K562 (cell line): ENCODE results near the gene BCL11A. TPM values are rescaled to one million over a fixed set of nuclear protein-coding genes. Genes with fewer than 3 reads are reported as not detected.

Experiments
- ATAC-seq: fragments of 200-7000 bp; cut with Tn5 transposase; 3 replicates; pipeline ENCODE4 v1.9.1; 2020; ENCODE audit warnings: moderate library complexity
- BruUV-seq: library from RNA; stranded (reverse); fragments of 400-500 nt; replicated peaks from 2 replicates; lab custom pipeline; 2021; lab: Mats Ljungman, UMichigan
- CTCF ChIA-PET: fragments of 300-600 bp; formaldehyde crosslinking; extraction: SDS; loops from one replicate; lab custom pipeline; 2021; ENCODE audit warnings: low intra/inter-chr PET ratio; lab: Yijun Ruan, JAX
- POLR2A ChIA-PET: fragments of 300-600, 350-650 bp; sonication (Branson Sonifier 250); formaldehyde crosslinking; extraction: SDS; loops from one replicate; lab custom pipeline; 2021; ENCODE audit warnings: antibody characterized with exemption, inconsistent platforms; lab: Yijun Ruan, JAX
- DNase-seq, 4 experiments: peaks; one replicate each; pipeline versions ENCODE4 v3.0.0 to v3.0.0-alpha.2; 2011 to 2018; ENCODE audit warnings: low spot score in 3 of 4, mixed read lengths in 3 of 4; ENCODE audit errors: extremely low read depth in 1 of 4
- FAIRE-seq: peaks from 2 replicates; lab custom pipeline; 2011; peaks lifted over from hg19 to GRCh38; lab: Jason Lieb, UNC
- H2AFZ ChIP-seq: 2 replicates; pipeline ENCODE4 v1.6.0; 2011; ENCODE audit warnings: low read depth, low read length, control low read depth, inconsistent platforms
- H3K27ac ChIP-seq: fragments of 200-600 bp; 3 replicates; pipeline ENCODE4 v1.8.0; 2011; ENCODE audit warnings: low read depth, mild to moderate bottlenecking, control low read depth, inconsistent platforms, low read length, moderate library complexity, mixed read lengths; ENCODE audit errors: extremely low read depth
- H3K27me3 ChIP-seq, 2 experiments: fragments of 300-600 bp in 1 of 2; 2 replicates in 1 of 2; 3 replicates in 1 of 2; pipeline versions ENCODE4 v1.6.0 to v1.8.0; 2011; ENCODE audit warnings: inconsistent platforms in 2 of 2, low read length in 2 of 2, mild to moderate bottlenecking in 1 of 2, mixed read lengths in 1 of 2, moderate library complexity in 1 of 2; ENCODE audit not compliant: control insufficient read depth in 2 of 2, insufficient read depth in 2 of 2
- H3K36me3 ChIP-seq: fragments of 300-600 bp; 3 replicates; pipeline ENCODE4 v1.8.0; 2011; ENCODE audit warnings: mild to moderate bottlenecking, low read length, inconsistent platforms; ENCODE audit not compliant: control insufficient read depth, insufficient read depth
- H3K4me1 ChIP-seq, 2 experiments: fragments of 200-600 bp in 1 of 2; replicated peaks in 1 of 2; 2 replicates in 1 of 2; 3 replicates in 1 of 2; pipeline versions ENCODE4 v1.5.1 to v1.8.0; 2011; ENCODE audit warnings: inconsistent platforms in 2 of 2, low read length in 2 of 2, mild to moderate bottlenecking in 1 of 2, mixed read lengths in 1 of 2, moderate library complexity in 1 of 2; ENCODE audit not compliant: control insufficient read depth in 2 of 2, insufficient read depth in 2 of 2
- H3K4me2 ChIP-seq: 2 replicates; pipeline ENCODE4 v1.6.1; 2011; ENCODE audit warnings: low read length, control low read depth, inconsistent platforms, mixed read lengths; ENCODE audit not compliant: insufficient read depth
- H3K4me3 ChIP-seq: fragments of 200-600 bp; sonication (generic), shearing (Covaris generic); 2 replicates; pipeline ENCODE4 v1.5.1; 2016; ENCODE audit warnings: control low read depth, inconsistent platforms
- H3K79me2 ChIP-seq: fragments of 200-600 bp; 3 replicates; pipeline ENCODE4 v1.8.0; 2011; ENCODE audit warnings: low read length, inconsistent platforms; ENCODE audit not compliant: control insufficient read depth, insufficient read depth
- H3K9ac ChIP-seq, 2 experiments: 2 replicates each; pipeline versions ENCODE4 v1.6.0 to v1.6.1; 2011; ENCODE audit warnings: low read depth in 2 of 2, low read length in 2 of 2, control low read depth in 1 of 2, inconsistent platforms in 1 of 2, mild to moderate bottlenecking in 1 of 2, mixed read lengths in 1 of 2; ENCODE audit not compliant: insufficient read depth in 1 of 2
- H3K9me1 ChIP-seq: one replicate; pipeline ENCODE4 v1.6.0; 2011; ENCODE audit warnings: inconsistent platforms, mild to moderate bottlenecking, low read length, moderate library complexity; ENCODE audit not compliant: control insufficient read depth, insufficient read depth
- H3K9me3 ChIP-seq: replicated peaks from 2 replicates; pipeline ENCODE4 v1.5.1; 2011; ENCODE audit warnings: low read depth, low read length, inconsistent platforms; ENCODE audit not compliant: control insufficient read depth, insufficient read depth
- H4K20me1 ChIP-seq: replicated peaks from 2 replicates; pipeline ENCODE4 v1.6.1; 2011; ENCODE audit warnings: low read length, inconsistent platforms, mixed read lengths; ENCODE audit not compliant: control insufficient read depth, insufficient read depth
- ESRRB ChIP-seq: fragments of 250-450 bp; sonication (Bioruptor Pico); IDR thresholded peaks from 2 replicates; pipeline ENCODE4 v1.5.0; 2020; ENCODE audit warnings: mild to moderate bottlenecking, moderate library complexity, borderline replicate concordance
- FOXK1 ChIP-seq: sonication (generic); formaldehyde crosslinking; IDR thresholded peaks from 2 replicates; pipeline ENCODE4 v1.8.0; 2022; ENCODE audit warnings: missing genetic modification reagents, mild to moderate bottlenecking, borderline replicate concordance
- SETDB1 ChIP-seq: IDR thresholded peaks from one replicate; pipeline ENCODE4 v1.6.1; 2012; ENCODE audit warnings: low read length, control low read depth, inconsistent platforms
- WHSC1 ChIP-seq: IDR thresholded peaks from one replicate; pipeline ENCODE4 v1.6.1; 2012; ENCODE audit warnings: low read length, control low read depth, inconsistent platforms
- ZNF444 ChIP-seq: fragments of 250-450 bp; sonication (Bioruptor Pico); IDR thresholded peaks from 2 replicates; pipeline ENCODE4 v1.4.0; 2020; ENCODE audit warnings: mild to moderate bottlenecking, moderate library complexity
- WGBS: fragments of 100-300 bp; shearing (Covaris generic); methylation state at CpG from one replicate; pipeline ENCODE4 v1.1.6; 2016; ENCODE audit warnings: low coverage, mixed read lengths; ENCODE audit not compliant: insufficient coverage; ENCODE audit errors: missing lambda C conversion rate; 5-methylcytosine and 5-hydroxymethylcytosine counted together
- in situ Hi-C: fragments of 300-500 bp; cut with MboI; formaldehyde crosslinking; loops from 4 replicates; pipeline ENCODE4 v1.15.0; 2018; ENCODE audit warnings: inconsistent platforms, mixed read lengths
- intact Hi-C: fragments of 100-400 bp; cut with micrococcal nuclease; formaldehyde crosslinking; loops from 2 replicates; pipeline ENCODE4 v1.14.2; 2022
- polyA plus RNA-seq, 8 experiments: library from polyadenylated mRNA; depleted of rRNA in 4 of 8; stranded (reverse) in 5 of 8; unstranded in 3 of 8; fragments of >200 nt; fragmentation: Nextera tagmentation in 2 of 8; fragmentation: Illumina TruSeq in 1 of 8; extraction: Ambion mirVana in 2 of 8; extraction: Trizol in 1 of 8; gene quantifications; 2 replicates each; pipeline versions ENCODE4 v1.2.1 to v1.2.3, GENCODE V29; 2011 to 2014; ENCODE audit warnings: inconsistent platforms in 1 of 8, missing spikeins in 1 of 8
- total RNA-seq, 7 experiments: library from RNA; depleted of rRNA in 6 of 7; stranded (reverse); fragments of >200 nt in 6 of 7; fragmentation: Illumina TruSeq in 2 of 7; extraction: Trizol in 2 of 7; gene quantifications; 2 replicates each; pipeline versions ENCODE4 v1.2.1 to v1.2.3, GENCODE V29; 2011 to 2021; ENCODE audit warnings: low replicate concordance in 1 of 7
- TF ChIP-seq, protein P1 (sequence below): fragments of 450-650 bp; conservative IDR thresholded peaks from 2 replicates; pipeline ENCODE4 v1.6.1; 2016; ENCODE audit warnings: missing genetic modification characterization, low read depth, mild to moderate bottlenecking, control low read depth, missing compliant biosample characterization

Gene BCL11A
- total and polyA plus RNA-seq, 9 of the 15 experiments (the other 6 are each of a cell fraction or from before 2014, with no cell fraction given) = 0.13 TPM; not detected in 8

DNA sequence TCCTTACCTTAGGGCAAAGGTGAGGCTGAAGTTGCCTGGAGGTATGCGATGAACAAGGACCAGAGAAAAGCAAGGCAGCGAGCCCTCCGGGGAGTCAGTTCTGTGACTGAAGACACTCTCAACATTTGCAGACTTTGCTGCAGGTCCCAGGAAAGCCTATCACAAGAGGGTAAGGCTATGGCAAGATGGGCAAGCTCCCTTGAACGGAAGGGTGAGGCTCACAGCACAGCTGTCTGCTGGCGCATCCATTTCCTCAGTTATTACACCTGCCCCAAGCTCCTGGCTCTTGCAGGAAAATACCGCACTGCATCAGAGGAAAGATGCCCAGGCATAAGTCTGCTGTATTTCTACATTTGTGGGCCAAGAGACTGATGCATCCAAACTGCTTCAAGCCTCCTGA is 141.4 kb downstream of the BCL11A start:
- H3K36me3 ChIP-seq = no peaks in the 10 kb centered on the region
- no peak overlapping the region for H3K4me3 ChIP-seq
- ChIA-PET POLR2A (no interaction called here), CTCF (no interaction called here)
- no peak overlapping the region for H3K27ac ChIP-seq
- no peaks in the 10 kb centered on the region; the same call in 1 of the 2 replicates for H4K20me1 ChIP-seq
- 0% methylated on average over 6 of the region's 6 CpGs for WGBS
- no peaks in the 10 kb centered on the region for H3K79me2 ChIP-seq
- no TSS peak for BruUV-seq
- no peak for ATAC-seq
- TF ChIP-seq, protein P1, sequence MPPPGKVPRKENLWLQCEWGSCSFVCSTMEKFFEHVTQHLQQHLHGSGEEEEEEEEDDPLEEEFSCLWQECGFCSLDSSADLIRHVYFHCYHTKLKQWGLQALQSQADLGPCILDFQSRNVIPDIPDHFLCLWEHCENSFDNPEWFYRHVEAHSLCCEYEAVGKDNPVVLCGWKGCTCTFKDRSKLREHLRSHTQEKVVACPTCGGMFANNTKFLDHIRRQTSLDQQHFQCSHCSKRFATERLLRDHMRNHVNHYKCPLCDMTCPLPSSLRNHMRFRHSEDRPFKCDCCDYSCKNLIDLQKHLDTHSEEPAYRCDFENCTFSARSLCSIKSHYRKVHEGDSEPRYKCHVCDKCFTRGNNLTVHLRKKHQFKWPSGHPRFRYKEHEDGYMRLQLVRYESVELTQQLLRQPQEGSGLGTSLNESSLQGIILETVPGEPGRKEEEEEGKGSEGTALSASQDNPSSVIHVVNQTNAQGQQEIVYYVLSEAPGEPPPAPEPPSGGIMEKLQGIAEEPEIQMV = no peak
- TF ChIP-seq SETDB1 = no peak
- TF ChIP-seq ZNF444 (CRISPR knock-in tag) = no peak
- no peak for TF ChIP-seq FOXK1 (CRISPR knock-in tag)
- no peak for TF ChIP-seq ESRRB (CRISPR knock-in tag)
- no peak for TF ChIP-seq WHSC1
- TF ChIP-seq, all 486 proteins: peak for 0
- intact Hi-C loops = no loop called here
- no peak for DNase-seq
- H3K4me1 ChIP-seq = no peaks in the 10 kb centered on the region
- H2AFZ ChIP-seq = no peak overlapping the region
- peaks cover 3 to 20% of the 10 kb centered on the region in 2 experiments; a peak in 3 of 5 replicates for H3K27me3 ChIP-seq
- H3K4me2 ChIP-seq = no peak overlapping the region
- in situ Hi-C loops = no loop called here
- FAIRE-seq = no peak
- H3K9me1 ChIP-seq = no peaks in the 10 kb centered on the region
- no peaks in the 10 kb centered on the region for H3K9me3 ChIP-seq
- no peak overlapping the region for H3K9ac ChIP-seq
